Measurements from ENCODE around the gene SFXN5. TPM values are rescaled to one million over a fixed set of nuclear protein-coding genes. Genes with fewer than 3 reads are reported as not detected.

The SFXN5 gene
- total and polyA plus RNA-seq, 2 of the 8 experiments (the other 6 are each of a cell fraction or from before 2014, with no cell fraction given): 29.3 to 33.1 TPM

DNA sequence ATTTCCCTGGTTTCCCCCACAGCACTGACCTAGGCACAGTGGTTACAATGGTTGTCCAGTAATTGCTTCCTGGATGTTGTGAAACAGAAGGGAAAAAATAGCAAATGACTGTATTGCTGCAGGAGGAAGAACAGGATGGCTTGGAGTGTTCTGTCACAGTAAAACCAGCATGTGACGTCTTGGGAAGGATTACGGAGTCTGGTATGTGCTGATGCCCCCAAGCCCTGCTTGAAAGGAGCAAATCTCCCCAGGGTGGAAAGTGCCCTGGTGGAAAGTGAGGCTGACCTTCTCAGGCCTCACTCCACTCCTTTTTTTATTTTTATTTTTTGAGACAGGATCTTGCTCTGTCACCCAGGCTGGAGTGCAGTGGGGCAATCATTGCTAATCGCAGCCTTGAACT, 33.4 kb upstream of the SFXN5 start:
- Histone ChIP-seq H3K79me1 (ENCODE audit: low read depth, low read length) (peaks cover 14% of the 10 kb centered on the region), H4K91ac (replicated peaks; ENCODE audit: insufficient read length, low read length) (no peak overlapping the region), H3K4me3 (ENCODE audit: extremely low read depth in 1 of 4, insufficient read depth in 2 of 4, low read depth in 3 of 4, low read length in 4 of 4) (no peak overlapping the region), H3K36me3 (ENCODE audit: control insufficient read depth in 2 of 4, insufficient read depth in 4 of 4, low read length in 3 of 4) (no peaks in the 10 kb centered on the region), H3K4me1 (replicated peaks in 1 of 4; ENCODE audit: control insufficient read depth in 3 of 4, insufficient read depth in 4 of 4, low read length in 3 of 4) (peaks cover 4 to 14% (median 11%) of the 10 kb centered on the region in 4 experiments; a peak in 6 of 7 replicates), H3K14ac (ENCODE audit: insufficient read length) (no peak overlapping the region), H3K18ac (ENCODE audit: extremely low read depth, low read length) (no peak overlapping the region), H2AK5ac (ENCODE audit: low read depth, low read length) (no peak overlapping the region), H3K27me3 (replicated peaks in 1 of 4; ENCODE audit: control insufficient read depth in 3 of 4, extremely low read depth in 1 of 4, insufficient read depth in 3 of 4, low read length in 3 of 4) (no peaks in the 10 kb centered on the region), H3K9ac (replicated peaks in 1 of 4; ENCODE audit: extremely low read depth in 1 of 4, low read depth in 3 of 4, low read length in 3 of 4) (no peak overlapping the region), H3K4me2 (ENCODE audit: insufficient read depth in 1 of 2, low read depth in 2 of 2, low read length in 2 of 2) (no peak overlapping the region), H2AFZ (ENCODE audit: low read length) (no peak overlapping the region), H4K5ac (ENCODE audit: insufficient read length, low read depth, low read length) (no peak overlapping the region), H4K20me1 (replicated peaks in 1 of 2; ENCODE audit: control insufficient read depth in 1 of 2, insufficient read depth in 2 of 2, low read length in 2 of 2) (peaks cover 2 to 12% of the 10 kb centered on the region in 2 experiments), H2BK12ac (ENCODE audit: low read depth, low read length) (no peak overlapping the region), H3K56ac (replicated peaks; ENCODE audit: insufficient read length, low read depth, low read length) (no peak overlapping the region), H2BK20ac (ENCODE audit: low read length) (no peak overlapping the region), H2BK120ac (replicated peaks; ENCODE audit: low read depth, low read length) (no peak overlapping the region), H3K79me2 (ENCODE audit: control insufficient read depth in 1 of 2, insufficient read depth in 2 of 2, low read length in 2 of 2) (peaks cover 0 to 9% of the 10 kb centered on the region in 2 experiments; a peak in 2 of 4 replicates), H3K27ac (ENCODE audit: low read depth, low read length) (no peak overlapping the region), H4K8ac (ENCODE audit: extremely low read depth, insufficient read depth, low read length) (no peak overlapping the region), H2BK15ac (ENCODE audit: low read length) (no peak overlapping the region), H3K23me2 (ENCODE audit: low read depth, low read length) (no peaks in the 10 kb centered on the region), H3K23ac (ENCODE audit: insufficient read length) (no peak overlapping the region), H3K9me3 (ENCODE audit: insufficient read depth in 2 of 2, low read depth in 1 of 2, low read length in 1 of 2) (no peaks in the 10 kb centered on the region), H2BK5ac (ENCODE audit: low read depth, low read length) (no peak overlapping the region), H3K4ac (replicated peaks; ENCODE audit: insufficient read length, low read depth, low read length) (no peak overlapping the region)
- DNase-seq (ENCODE audit: low read depth in 1 of 2, low spot score in 2 of 2) (no peak), FAIRE-seq (no peak)
- CTCF ChIA-PET (ENCODE audit: partially characterized antibody): interaction anchor here (0.8 to 7.0 kb wide), 4 partner anchors 18 to 225 kb away, joined by 3 to 53 read pairs (median 4); no protein-coding TSS in a partner anchor
- 92% methylated on average over 3 of the region's 3 CpGs; no CpG with 5 or more reads in 1 of the 2 experiments for WGBS, 2 experiments (ENCODE audit: extremely low coverage in 1 of 2, insufficient coverage in 1 of 2, insufficient read length in 1 of 2, insufficient replicate concordance in 2 of 2, low coverage in 1 of 2, low lambda C conversion rate in 2 of 2, missing lambda C conversion rate in 1 of 2)
- TF ChIP-seq EP300 (IDR thresholded peaks at IDR 0.05; ENCODE audit: borderline replicate concordance in 1 of 2, low read depth in 2 of 2, low read length in 2 of 2) (no peak), RBBP5 (IDR thresholded peaks at IDR 0.05; ENCODE audit: borderline replicate concordance, low read depth, low read length) (no peak)
- POLR2A ChIA-PET (ENCODE audit: partially characterized antibody): interaction anchor here (1.1 kb wide), 1 partner anchor 12 kb away, joined by 4 read pairs; no protein-coding TSS in a partner anchor
